Trophoblast cell (in vitro differentiated cells and primary cell): Measurements from ENCODE around the gene SESN1.

Source experiments
- DNase-seq, 2 donors: peaks; one replicate each; pipeline ENCODE4 v3.0.0-alpha.2; 2016
- H2AFZ ChIP-seq: 2 replicates; pipeline ENCODE4 v1.6.1; 2013; ENCODE audit warnings: low read length, moderate library complexity, mild to moderate bottlenecking; ENCODE audit not compliant: insufficient read depth, poor library complexity
- H2AK5ac ChIP-seq: 2 replicates; pipeline ENCODE4 v1.6.1; 2013; ENCODE audit warnings: mild to moderate bottlenecking, low read length
- H2BK120ac ChIP-seq: 2 replicates; pipeline ENCODE4 v1.6.1; 2013; ENCODE audit warnings: low read length, mild to moderate bottlenecking, moderate library complexity; ENCODE audit not compliant: insufficient read depth, poor library complexity
- H2BK12ac ChIP-seq: 2 replicates; pipeline ENCODE4 v1.6.1; 2013; ENCODE audit warnings: mild to moderate bottlenecking, low read length, moderate library complexity
- H2BK5ac ChIP-seq: 2 replicates; pipeline ENCODE4 v1.6.1; 2013; ENCODE audit warnings: low read length, low read depth, moderate library complexity, mild to moderate bottlenecking; ENCODE audit not compliant: poor library complexity
- H3K14ac ChIP-seq: 2 replicates; pipeline ENCODE4 v1.6.1; 2013; ENCODE audit warnings: mild to moderate bottlenecking, low read length
- H3K18ac ChIP-seq: 2 replicates; pipeline ENCODE4 v1.6.1; 2013; ENCODE audit warnings: mild to moderate bottlenecking, low read length
- H3K23ac ChIP-seq: 2 replicates; pipeline ENCODE4 v1.6.1; 2013; ENCODE audit warnings: low read length
- H3K27ac ChIP-seq: 2 replicates; pipeline ENCODE4 v1.5.1; 2013; ENCODE audit warnings: low read depth, mild to moderate bottlenecking, inconsistent platforms, low read length, moderate library complexity
- H3K27me3 ChIP-seq: 2 replicates; pipeline ENCODE4 v1.6.1; 2013; ENCODE audit warnings: inconsistent platforms, mild to moderate bottlenecking, low read length, moderate library complexity; ENCODE audit not compliant: insufficient read depth
- H3K36me3 ChIP-seq, 2 experiments: 1 replicate in 1 of 2; 2 replicates in 1 of 2; pipeline ENCODE4 v1.6.1; 2013; ENCODE audit warnings: low read length in 2 of 2, mild to moderate bottlenecking in 2 of 2, moderate library complexity in 1 of 2; ENCODE audit not compliant: insufficient read depth in 2 of 2, control insufficient read depth in 1 of 2
- H3K4ac ChIP-seq: 2 replicates; pipeline ENCODE4 v1.6.1; 2013; ENCODE audit warnings: low read depth, mild to moderate bottlenecking, low read length, moderate library complexity
- H3K4me1 ChIP-seq, 2 experiments: 1 replicate in 1 of 2; 2 replicates in 1 of 2; pipeline ENCODE4 v1.6.1; 2013; ENCODE audit warnings: low read length in 2 of 2, mild to moderate bottlenecking in 2 of 2, moderate library complexity in 1 of 2; ENCODE audit not compliant: insufficient read depth in 2 of 2, control insufficient read depth in 1 of 2
- H3K4me2 ChIP-seq: 2 replicates; pipeline ENCODE4 v1.6.1; 2013; ENCODE audit warnings: inconsistent platforms, mild to moderate bottlenecking, low read length, moderate library complexity
- H3K4me3 ChIP-seq: 2 replicates; pipeline ENCODE4 v1.5.1; 2013; ENCODE audit warnings: mild to moderate bottlenecking, low read depth, low read length, inconsistent platforms
- H3K79me1 ChIP-seq: one replicate; pipeline ENCODE4 v1.6.1; 2013; ENCODE audit warnings: low read length
- H3K79me2 ChIP-seq: 2 replicates; pipeline ENCODE4 v1.6.1; 2013; ENCODE audit warnings: low read length, mild to moderate bottlenecking; ENCODE audit not compliant: control insufficient read depth, insufficient read depth, poor library complexity
- H3K9ac ChIP-seq: 2 replicates; pipeline ENCODE4 v1.6.1; 2013; ENCODE audit warnings: mild to moderate bottlenecking, low read length
- H3K9me3 ChIP-seq: 2 replicates; pipeline ENCODE4 v1.6.1; 2013; ENCODE audit warnings: low read depth, mild to moderate bottlenecking, control low read depth, inconsistent platforms, low read length; ENCODE audit not compliant: insufficient read depth
- H4K12ac ChIP-seq: 2 replicates; pipeline ENCODE4 v1.6.1; 2013; ENCODE audit warnings: low read depth, mild to moderate bottlenecking, low read length, moderate library complexity
- H4K8ac ChIP-seq: 2 replicates; pipeline ENCODE4 v1.6.1; 2013; ENCODE audit warnings: low read depth, mild to moderate bottlenecking, low read length, moderate library complexity
- H4K91ac ChIP-seq: one replicate; pipeline ENCODE4 v1.6.1; 2013; ENCODE audit warnings: low read depth, mild to moderate bottlenecking, low read length, moderate library complexity
- WGBS: extraction: QIAGEN DNeasy Blood & Tissue Kit; methylation state at CpG from one replicate; pipeline ENCODE4 v1.1.7; 2013; ENCODE audit warnings: missing lambda C conversion rate; ENCODE audit not compliant: insufficient read length, insufficient coverage; ENCODE audit errors: extremely low coverage; 5-methylcytosine and 5-hydroxymethylcytosine counted together

SESN1 gene

DNA sequence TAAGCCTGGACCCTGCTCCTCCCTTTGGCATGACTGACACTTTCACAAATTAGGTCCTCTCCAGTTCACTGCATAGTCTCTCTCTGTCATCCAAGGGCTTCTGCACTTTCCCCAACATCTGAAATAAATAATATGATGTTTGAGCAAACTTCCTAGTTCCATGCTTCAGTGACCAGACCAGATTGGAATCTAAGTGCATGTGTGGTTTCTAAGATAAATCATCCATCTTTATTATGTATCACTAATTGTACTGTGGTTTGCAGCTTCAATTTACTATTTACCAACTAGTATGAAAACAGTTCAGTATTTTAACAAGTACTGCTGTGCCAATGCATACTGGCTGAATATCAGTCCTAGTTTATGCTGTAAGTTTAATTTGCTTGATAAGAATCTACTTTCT, 18.7 kb downstream of the SESN1 start:
- Histone ChIP-seq H2BK12ac (no peak overlapping the region), H4K8ac (no peak overlapping the region), H2AK5ac (no peak overlapping the region), H3K9ac (no peak overlapping the region), H3K18ac (no peak overlapping the region), H3K79me2 (no peaks in the 10 kb centered on the region), H3K14ac (no peak overlapping the region), H3K4me3 (no peak overlapping the region), H2AFZ (no peak overlapping the region), H3K4ac (no peak overlapping the region), H4K91ac (no peak overlapping the region), H3K27me3 (no peaks in the 10 kb centered on the region), H3K9me3 (no peaks in the 10 kb centered on the region), H2BK120ac (no peak overlapping the region), H4K12ac (no peak overlapping the region), H3K27ac (no peak overlapping the region), H3K4me1 (peaks cover 2 to 4% of the 10 kb centered on the region in 2 experiments), H3K23ac (no peak overlapping the region), H3K36me3 (no peaks in the 10 kb centered on the region), H3K79me1 (no peaks in the 10 kb centered on the region), H2BK5ac (no peak overlapping the region), H3K4me2 (no peak overlapping the region)
- no peak for DNase-seq

- H2BK5ac ChIP-seq = no peak overlapping the region
- H2BK12ac ChIP-seq = no peak overlapping the region
- no peaks in the 10 kb centered on the region for H3K79me1 ChIP-seq
- no peak overlapping the region for H3K4me2 ChIP-seq
- no peak overlapping the region for H4K12ac ChIP-seq
- no peak overlapping the region for H3K9ac ChIP-seq
- H3K4ac ChIP-seq = no peak overlapping the region
- no peaks in the 10 kb centered on the region for H3K9me3 ChIP-seq
- no peak overlapping the region for H2BK120ac ChIP-seq
- peak in 1 of 2 donors; percentile 16 for DNase-seq
- H3K4me3 ChIP-seq = no peak overlapping the region
- no peaks in the 10 kb centered on the region for H3K36me3 ChIP-seq
- peaks cover 2 to 4% of the 10 kb centered on the region in 2 experiments for H3K4me1 ChIP-seq
- no peaks in the 10 kb centered on the region for H3K79me2 ChIP-seq
- H2AK5ac ChIP-seq = no peak overlapping the region
- no peaks in the 10 kb centered on the region for H3K27me3 ChIP-seq
- H3K18ac ChIP-seq = no peak overlapping the region
- H3K27ac ChIP-seq = no peak overlapping the region
- no peak overlapping the region for H4K91ac ChIP-seq
- H2AFZ ChIP-seq = no peak overlapping the region
- no peak overlapping the region for H3K14ac ChIP-seq
- H4K8ac ChIP-seq = no peak overlapping the region
- no peak overlapping the region for H3K23ac ChIP-seq
Measured at GRCh38 chr6:109074133-109074415, 20.6 kb downstream of the SESN1 start.

GRCh38 chr6:109073344-109074132, 21.1 kb downstream of the SESN1 start:
- WGBS = no CpG with 5 or more reads among the region's 7 CpGs
- Histone ChIP-seq H2BK12ac (no peak overlapping the region), H4K91ac (no peak overlapping the region), H3K18ac (no peak overlapping the region), H3K27ac (no peak overlapping the region), H2BK120ac (no peak overlapping the region), H3K4me2 (no peak overlapping the region), H3K9me3 (no peaks in the 10 kb centered on the region), H3K9ac (no peak overlapping the region), H3K4ac (no peak overlapping the region), H3K79me1 (no peaks in the 10 kb centered on the region), H2AFZ (no peak overlapping the region), H2BK5ac (no peak overlapping the region), H3K4me1 (peaks cover 2 to 4% of the 10 kb centered on the region in 2 experiments), H4K8ac (no peak overlapping the region), H3K36me3 (no peaks in the 10 kb centered on the region), H2AK5ac (no peak overlapping the region), H3K27me3 (no peaks in the 10 kb centered on the region), H3K14ac (no peak overlapping the region), H4K12ac (no peak overlapping the region), H3K79me2 (no peaks in the 10 kb centered on the region), H3K23ac (no peak overlapping the region), H3K4me3 (no peak overlapping the region)
- peak; percentile 47 to 93 for DNase-seq

- no peaks in the 10 kb centered on the region for H3K36me3 ChIP-seq
- H3K18ac ChIP-seq = no peak overlapping the region
- no peak overlapping the region for H2AK5ac ChIP-seq
- no peaks in the 10 kb centered on the region for H3K27me3 ChIP-seq
- no peak overlapping the region for H3K4me2 ChIP-seq
- H3K79me1 ChIP-seq = no peaks in the 10 kb centered on the region
- DNase-seq = no peak
- WGBS = no CpG with 5 or more reads among the region's 7 CpGs
- H3K9ac ChIP-seq = no peak overlapping the region
- H3K9me3 ChIP-seq = no peaks in the 10 kb centered on the region
- H3K4me1 ChIP-seq = peaks cover 2 to 4% of the 10 kb centered on the region in 2 experiments
- no peak overlapping the region for H3K14ac ChIP-seq
- H4K91ac ChIP-seq = no peak overlapping the region
- no peak overlapping the region for H3K4me3 ChIP-seq
- no peaks in the 10 kb centered on the region for H3K79me2 ChIP-seq
- H2BK5ac ChIP-seq = no peak overlapping the region
- H2AFZ ChIP-seq = no peak overlapping the region
- no peak overlapping the region for H3K23ac ChIP-seq
- H4K8ac ChIP-seq = no peak overlapping the region
- no peak overlapping the region for H2BK12ac ChIP-seq
- no peak overlapping the region for H3K4ac ChIP-seq
- no peak overlapping the region for H3K27ac ChIP-seq
- no peak overlapping the region for H2BK120ac ChIP-seq
- no peak overlapping the region for H4K12ac ChIP-seq
Measured at GRCh38 chr6:109071125-109071917, 23.3 kb downstream of the SESN1 start.
